Esophagus mucosa (tissue), 1 donor: ENCODE measurements around the gene RND2. TPM values are rescaled to one million over a fixed set of nuclear protein-coding genes. Genes with fewer than 3 reads are reported as not detected.

Experiments used
- ATAC-seq: fragments of 200-7000 bp; cut with Tn5 transposase; one replicate; pipeline ENCODE4 v1.9.1; 2020
- total RNA-seq: library from RNA; stranded (reverse); gene quantifications from one replicate; pipeline ENCODE4 v1.2.4, GENCODE V29; 2023
- donor health status: DM: yes; HTN: yes; CAD: no.

Gene RND2
- total RNA-seq, 1 donor from 2014 or later: 0.16 TPM

GRCh38 chr17:43079641-43080302 lies 54.7 kb downstream of the RND2 start:
- no peak for ATAC-seq

Other genes starting within 250 kb of the RND2 start
- gene WNK4, start 244.6 kb upstream of the RND2 start, total RNA-seq: 0.40 TPM
- gene COA3, start 226.5 kb upstream of the RND2 start, total RNA-seq: 104 TPM
- gene CNTD1, start 226.4 kb upstream of the RND2 start, total RNA-seq: not detected
- 77.2 TPM for gene BECN1, start 200.9 kb upstream of the RND2 start, total RNA-seq
- gene PSME3, start 191.8 kb upstream of the RND2 start, total RNA-seq: 96.6 TPM
- 0.44 TPM for gene AOC2, start 180.7 kb upstream of the RND2 start, total RNA-seq
- 5.7 TPM for gene AOC3, start 174.0 kb upstream of the RND2 start, total RNA-seq
- not detected for gene G6PC1, start 124.4 kb upstream of the RND2 start, total RNA-seq
- gene AARSD1, start 60.8 kb upstream of the RND2 start, total RNA-seq: 17.8 TPM
- 0.28 TPM for gene PTGES3L, start 45.2 kb upstream of the RND2 start, total RNA-seq
- gene RUNDC1, start 44.7 kb upstream of the RND2 start, total RNA-seq: 5.8 TPM
- 1,265 TPM for gene RPL27, start 26.8 kb upstream of the RND2 start, total RNA-seq
- gene IFI35, start 18.4 kb upstream of the RND2 start, total RNA-seq: 7.7 TPM
- 83.5 TPM for gene VAT1, start 2.8 kb upstream of the RND2 start, total RNA-seq
- gene BRCA1, start 100.1 kb downstream of the RND2 start, total RNA-seq: 13.0 TPM
- gene NBR1, start 146.0 kb downstream of the RND2 start, total RNA-seq: 32.7 TPM
- 1.3 TPM for gene TMEM106A, start 186.6 kb downstream of the RND2 start, total RNA-seq
- gene CCDC200, start 203.4 kb downstream of the RND2 start, total RNA-seq: not detected
- gene RNU2-1, start 208.7 kb downstream of the RND2 start, total RNA-seq: 11,314 TPM